Measurements from ENCODE around the gene KRTAP17-1. TPM values are rescaled to one million over a fixed set of nuclear protein-coding genes. Genes with fewer than 3 reads are reported as not detected.

KRTAP17-1 gene
- total RNA-seq, 1 donor from 2014 or later = not detected

Small RNAs within 50 kb of the gene (small RNA-seq; reads per million reads assigned to genes)
- gene KRTAP9-10P (ENCODE audit: low replicate concordance) = not detected

Other genes with a start within 250 kb of the KRTAP17-1 start
- not detected for gene KRTAP2-4, start 249.8 kb downstream of the KRTAP17-1 start, total RNA-seq
- gene KRTAP4-7, start 231.6 kb downstream of the KRTAP17-1 start, total RNA-seq = not detected
- gene KRTAP4-8, start 217.6 kb downstream of the KRTAP17-1 start, total RNA-seq = not detected
- gene KRTAP4-16, start 213.5 kb downstream of the KRTAP17-1 start, total RNA-seq = not detected
- not detected for gene KRTAP4-9, start 210.3 kb downstream of the KRTAP17-1 start, total RNA-seq
- not detected for gene KRTAP4-11, start 197.3 kb downstream of the KRTAP17-1 start, total RNA-seq
- gene KRTAP4-12, start 191.5 kb downstream of the KRTAP17-1 start, total RNA-seq = not detected
- gene KRTAP4-6, start 175.2 kb downstream of the KRTAP17-1 start, total RNA-seq = not detected
- gene KRTAP4-5, start 165.9 kb downstream of the KRTAP17-1 start, total RNA-seq = not detected
- not detected for gene KRTAP4-4, start 155.0 kb downstream of the KRTAP17-1 start, total RNA-seq
- not detected for gene KRTAP4-3, start 147.5 kb downstream of the KRTAP17-1 start, total RNA-seq
- not detected for gene KRTAP4-2, start 137.5 kb downstream of the KRTAP17-1 start, total RNA-seq
- not detected for gene KRTAP4-1, start 130.8 kb downstream of the KRTAP17-1 start, total RNA-seq
- not detected for gene KRTAP9-1, start 125.8 kb downstream of the KRTAP17-1 start, total RNA-seq
- not detected for gene KRTAP9-2, start 89.1 kb downstream of the KRTAP17-1 start, total RNA-seq
- gene KRTAP9-3, start 83.3 kb downstream of the KRTAP17-1 start, total RNA-seq = not detected
- gene KRTAP9-8, start 77.7 kb downstream of the KRTAP17-1 start, total RNA-seq = not detected
- gene KRTAP9-4, start 66.0 kb downstream of the KRTAP17-1 start, total RNA-seq = not detected
- not detected for gene KRTAP9-9, start 60.3 kb downstream of the KRTAP17-1 start, total RNA-seq
- gene KRTAP9-6, start 50.3 kb downstream of the KRTAP17-1 start, total RNA-seq = not detected
- gene KRTAP9-7, start 40.0 kb downstream of the KRTAP17-1 start, total RNA-seq = not detected
- gene KRTAP29-1, start 12.9 kb downstream of the KRTAP17-1 start, total RNA-seq = not detected
- gene KRTAP16-1, start 6.4 kb downstream of the KRTAP17-1 start, total RNA-seq = not detected
- gene KRT33A, start 35.1 kb upstream of the KRTAP17-1 start, total RNA-seq = not detected
- not detected for gene KRT33B, start 54.1 kb upstream of the KRTAP17-1 start, total RNA-seq
- 0.74 TPM for gene KRT34, start 66.6 kb upstream of the KRTAP17-1 start, total RNA-seq
- 1.2 TPM for gene KRT31, start 81.9 kb upstream of the KRTAP17-1 start, total RNA-seq
- gene KRT37, start 108.9 kb upstream of the KRTAP17-1 start, total RNA-seq = not detected
- not detected for gene KRT38, start 125.3 kb upstream of the KRTAP17-1 start, total RNA-seq
- gene KRT32, start 151.7 kb upstream of the KRTAP17-1 start, total RNA-seq = not detected
- not detected for gene KRT35, start 165.4 kb upstream of the KRTAP17-1 start, total RNA-seq
- gene KRT36, start 174.2 kb upstream of the KRTAP17-1 start, total RNA-seq = not detected
- not detected for gene KRT13, start 189.9 kb upstream of the KRTAP17-1 start, total RNA-seq
- gene KRT15, start 203.2 kb upstream of the KRTAP17-1 start, total RNA-seq = 0.25 TPM
- gene KRT19, start 212.6 kb upstream of the KRTAP17-1 start, total RNA-seq = 11.3 TPM